ENCODE data around the gene NTRK1.

The NTRK1 gene

GRCh38 chr1:156860628-156861423 is at the start of gene NTRK1:
Gene NTRK1 (plus strand): TSS chr1:156860865. CDS start chr1:156860935, 70 bp downstream.
- DNase-seq = peak; percentile 45 to 80

- no peak for DNase-seq
Observed at GRCh38 chr1:156811168-156811567, 49.5 kb upstream of the NTRK1 start.

GRCh38 chr1:156812293-156812990 is 48.2 kb upstream of the NTRK1 start:
- DNase-seq = no peak

GRCh38 chr1:156813298-156813697 is 47.4 kb upstream of the NTRK1 start:
- DNase-seq = no peak

GRCh38 chr1:156813750-156814570 is 46.7 kb upstream of the NTRK1 start:
- no peak for DNase-seq

GRCh38 chr1:156814571-156815260 is 45.9 kb upstream of the NTRK1 start:
- DNase-seq = no peak

GRCh38 chr1:156815307-156815826 is 45.3 kb upstream of the NTRK1 start:
- DNase-seq = no peak

- no peak for DNase-seq
Observed at GRCh38 chr1:156815961-156816422, 44.7 kb upstream of the NTRK1 start.

- DNase-seq = no peak
Observed at GRCh38 chr1:156816561-156817328, 43.9 kb upstream of the NTRK1 start, which contains the start of gene SH2D2A. Gene SH2D2A (minus strand): TSS chr1:156816848. CDS start chr1:156816708, 140 bp downstream.

GRCh38 chr1:156821801-156822200 is 38.9 kb upstream of the NTRK1 start:
- no peak for DNase-seq

- no peak for DNase-seq
Observed at GRCh38 chr1:156822680-156823079, 38.0 kb upstream of the NTRK1 start.

- DNase-seq = no peak
Observed at GRCh38 chr1:156823210-156823790, 37.4 kb upstream of the NTRK1 start.

- no peak for DNase-seq
Observed at GRCh38 chr1:156826630-156827029, 34.0 kb upstream of the NTRK1 start.

GRCh38 chr1:156828400-156829124 is 32.1 kb upstream of the NTRK1 start:
- DNase-seq = no peak

- no peak for DNase-seq
Observed at GRCh38 chr1:156832434-156832833, 28.2 kb upstream of the NTRK1 start.

- DNase-seq = peak in 1 of 2 experiments; percentile 17
Observed at GRCh38 chr1:156833603-156834002, 27.1 kb upstream of the NTRK1 start.

GRCh38 chr1:156834322-156834721 is 26.3 kb upstream of the NTRK1 start:
- DNase-seq = no peak

- DNase-seq = no peak
Observed at GRCh38 chr1:156836041-156836654, 24.5 kb upstream of the NTRK1 start.

GRCh38 chr1:156836892-156837291 is 23.8 kb upstream of the NTRK1 start:
- no peak for DNase-seq

- peak in 1 of 2 experiments; percentile 41 for DNase-seq
Observed at GRCh38 chr1:156838972-156839371, 21.7 kb upstream of the NTRK1 start.

Data from NCI-H446 (cell line).